ENCODE measurements around the gene KRTAP19-5. TPM values are rescaled to one million over a fixed set of nuclear protein-coding genes. Genes with fewer than 3 reads are reported as not detected.

Gene KRTAP19-5
- polyA plus RNA-seq, 1 of the 3 experiments (the other 2 are of a cell fraction) = not detected

- Histone ChIP-seq H3K27ac (ENCODE audit: low read depth in 2 of 2, low read length in 1 of 2) (no peak overlapping the region), H3K36me3 (replicated peaks in 1 of 2; ENCODE audit: control insufficient read depth in 1 of 2, insufficient read depth in 2 of 2, low read length in 1 of 2) (no peaks in the 10 kb centered on the region), H2AFZ (ENCODE audit: low read depth) (no peak overlapping the region), H3K4me1 (ENCODE audit: control insufficient read depth in 1 of 2, insufficient read depth in 2 of 2, low read depth in 1 of 2, low read length in 1 of 2) (no peaks in the 10 kb centered on the region), H3K9me3 (peaks cover 3% of the 10 kb centered on the region; the same call in 1 of the 2 replicates), H3K4me2 (no peak overlapping the region), H3K27me3 (ENCODE audit: insufficient read depth) (no peaks in the 10 kb centered on the region), H4K20me1 (ENCODE audit: insufficient read depth) (no peaks in the 10 kb centered on the region), H3K9me2 (no peaks in the 10 kb centered on the region), H3K4me3 (ENCODE audit: low read depth in 2 of 2, low read length in 1 of 2) (no peak overlapping the region), H3K79me2 (ENCODE audit: insufficient read depth) (no peaks in the 10 kb centered on the region), H3F3A (replicated peaks; ENCODE audit: insufficient read depth) (no peaks in the 10 kb centered on the region), H3K9ac (no peak overlapping the region)
- no peak for DNase-seq
- TF ChIP-seq SIN3A (IDR thresholded peaks at IDR 0.05; ENCODE audit: borderline replicate concordance, low read depth, low read length) (no peak), MEF2A (IDR thresholded peaks at IDR 0.05; ENCODE audit: borderline replicate concordance, low read depth) (no peak)
- TF ChIP-seq, protein P1, sequence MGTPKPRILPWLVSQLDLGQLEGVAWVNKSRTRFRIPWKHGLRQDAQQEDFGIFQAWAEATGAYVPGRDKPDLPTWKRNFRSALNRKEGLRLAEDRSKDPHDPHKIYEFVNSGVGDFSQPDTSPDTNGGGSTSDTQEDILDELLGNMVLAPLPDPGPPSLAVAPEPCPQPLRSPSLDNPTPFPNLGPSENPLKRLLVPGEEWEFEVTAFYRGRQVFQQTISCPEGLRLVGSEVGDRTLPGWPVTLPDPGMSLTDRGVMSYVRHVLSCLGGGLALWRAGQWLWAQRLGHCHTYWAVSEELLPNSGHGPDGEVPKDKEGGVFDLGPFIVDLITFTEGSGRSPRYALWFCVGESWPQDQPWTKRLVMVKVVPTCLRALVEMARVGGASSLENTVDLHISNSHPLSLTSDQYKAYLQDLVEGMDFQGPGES (IDR thresholded peaks at IDR 0.05; ENCODE audit: low read depth, low read length) = no peak
- ChIA-PET CTCF (no interaction called here), POLR2A (no interaction called here)
- 2% methylated on average over 4 of the region's 4 CpGs for WGBS (ENCODE audit: low lambda C conversion rate)
Measured at GRCh38 chr21:30479259-30479658, 22.7 kb downstream of the KRTAP19-5 start.

GRCh38 chr21:30478004-30478403 is 23.9 kb downstream of the KRTAP19-5 start:
- CTCF ChIA-PET = no interaction called here
- H3K4me3 ChIP-seq (ENCODE audit: low read depth in 2 of 2, low read length in 1 of 2) = no peak overlapping the region

More at GRCh38 chr21:30478004-30478403, 23.9 kb downstream of the KRTAP19-5 start:
- 2% methylated on average over 3 of the region's 3 CpGs for WGBS (ENCODE audit: low lambda C conversion rate)
- H3K27me3 ChIP-seq (ENCODE audit: insufficient read depth) = no peaks in the 10 kb centered on the region
- H3K36me3 ChIP-seq (replicated peaks in 1 of 2; ENCODE audit: control insufficient read depth in 1 of 2, insufficient read depth in 2 of 2, low read length in 1 of 2) = no peaks in the 10 kb centered on the region
- no peak overlapping the region for H2AFZ ChIP-seq (ENCODE audit: low read depth)
- peaks cover 3% of the 10 kb centered on the region; the same call in 1 of the 2 replicates for H3K9me3 ChIP-seq
- no peaks in the 10 kb centered on the region for H3K4me1 ChIP-seq (ENCODE audit: control insufficient read depth in 1 of 2, insufficient read depth in 2 of 2, low read depth in 1 of 2, low read length in 1 of 2)
- TF ChIP-seq FOXM1 (IDR thresholded peaks at IDR 0.05; ENCODE audit: low read depth) (no peak), YY1 (IDR thresholded peaks at IDR 0.05; ENCODE audit: low read depth) (no peak), TAF1 (IDR thresholded peaks at IDR 0.05; ENCODE audit: borderline replicate concordance, low read depth, low read length) (no peak), MXI1 (IDR thresholded peaks at IDR 0.05; ENCODE audit: low read depth, low read length) (no peak), NFIC (IDR thresholded peaks at IDR 0.05; ENCODE audit: borderline replicate concordance) (no peak), RXRA (IDR thresholded peaks at IDR 0.05; ENCODE audit: borderline replicate concordance, low read depth) (no peak), ELF1 (IDR thresholded peaks at IDR 0.05) (no peak), TCF12 (IDR thresholded peaks at IDR 0.05) (no peak), POLR2AphosphoS5 (IDR thresholded peaks at IDR 0.05; ENCODE audit: low read depth, low read length) (no peak), RAD21 (IDR thresholded peaks at IDR 0.05; ENCODE audit: low read length) (no peak), CTCF (IDR thresholded peaks at IDR 0.05) (no peak)
- TF ChIP-seq, protein P2, sequence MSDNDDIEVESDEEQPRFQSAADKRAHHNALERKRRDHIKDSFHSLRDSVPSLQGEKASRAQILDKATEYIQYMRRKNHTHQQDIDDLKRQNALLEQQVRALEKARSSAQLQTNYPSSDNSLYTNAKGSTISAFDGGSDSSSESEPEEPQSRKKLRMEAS (IDR thresholded peaks at IDR 0.05; ENCODE audit: low read depth) = no peak
- no peaks in the 10 kb centered on the region for H3F3A ChIP-seq (replicated peaks; ENCODE audit: insufficient read depth)
- no peak for DNase-seq
- no peak overlapping the region for H3K4me2 ChIP-seq
- no peak overlapping the region for H3K27ac ChIP-seq (ENCODE audit: low read depth in 2 of 2, low read length in 1 of 2)
- no peaks in the 10 kb centered on the region for H3K9me2 ChIP-seq
- H3K9ac ChIP-seq = no peak overlapping the region
- H3K79me2 ChIP-seq (ENCODE audit: insufficient read depth) = no peaks in the 10 kb centered on the region
- POLR2A ChIA-PET = no interaction called here
- H4K20me1 ChIP-seq (ENCODE audit: insufficient read depth) = no peaks in the 10 kb centered on the region
